ENCODE data around the gene DERA. TPM values are rescaled to one million over a fixed set of nuclear protein-coding genes. Genes with fewer than 3 reads are reported as not detected.

The DERA gene
- total RNA-seq, 2 experiments from 2014 or later = 24.5 to 28.3 TPM

- H3K9me3 Mint-ChIP-seq = no peaks in the 10 kb centered on the region
- no peaks in the 10 kb centered on the region for H3K27me3 Mint-ChIP-seq
- H3K4me3 Mint-ChIP-seq = no peak overlapping the region
- no peak for DNase-seq
- H3K36me3 Mint-ChIP-seq (ENCODE audit: low read depth) = no peaks in the 10 kb centered on the region
- ChIA-PET CTCF (no interaction called here), POLR2A (no interaction called here)
- intact Hi-C loops (cut with micrococcal nuclease) = no loop called here
- TF ChIP-seq CTCF (IDR thresholded peaks at IDR 0.05) = no peak
- no peak overlapping the region for H3K27ac Mint-ChIP-seq
- no peaks in the 10 kb centered on the region for H3K4me1 Mint-ChIP-seq (ENCODE audit: low read depth)
- no peak for ATAC-seq
Observed at GRCh38 chr12:16086462-16086861, 175.3 kb downstream of the DERA start.

- no peaks in the 10 kb centered on the region for H3K9me3 Mint-ChIP-seq
- no peak overlapping the region for H3K4me3 Mint-ChIP-seq
- intact Hi-C loops (cut with micrococcal nuclease) = no loop called here
- TF ChIP-seq CTCF (IDR thresholded peaks at IDR 0.05) = no peak
- H3K4me1 Mint-ChIP-seq (ENCODE audit: low read depth) = no peaks in the 10 kb centered on the region
- ATAC-seq (no peak), DNase-seq (no peak)
- H3K27ac Mint-ChIP-seq = no peak overlapping the region
- no peaks in the 10 kb centered on the region for H3K27me3 Mint-ChIP-seq
- no peaks in the 10 kb centered on the region for H3K36me3 Mint-ChIP-seq (ENCODE audit: low read depth)
- CTCF ChIA-PET = no interaction called here
- POLR2A ChIA-PET = no interaction called here
Observed at GRCh38 chr12:16086942-16087341, 175.8 kb downstream of the DERA start.

Other genes starting within 250 kb of the DERA start
- gene EPS8, start 121.9 kb upstream of the DERA start, total RNA-seq = 1 to 10 TPM; 1.8 to 2.3 TPM
- gene STRAP, start 28.9 kb upstream of the DERA start, total RNA-seq = 100 to 1,000 TPM; 138 to 140 TPM